WTC11 (cell line): ENCODE measurements around the gene SLC12A4. TPM values are rescaled to one million over a fixed set of nuclear protein-coding genes. Genes with fewer than 3 reads are reported as not detected.

Experiments used
- ATAC-seq: fragments of 200-7000 bp; cut with Tn5 transposase; 2 replicates; pipeline ENCODE4 v1.10.0; 2021; ENCODE audit warnings: mild to moderate bottlenecking, moderate library complexity
- CTCF ChIA-PET: fragments of 300-600 bp; sonication (Branson Sonifier 250); formaldehyde crosslinking; loops from one replicate; lab custom pipeline; 2021; ENCODE audit warnings: antibody characterized with exemption; lab: Charles Lee
- POLR2A ChIA-PET: fragments of 350-600 bp; sonication (Branson Sonifier 250); formaldehyde crosslinking; loops from one replicate; lab custom pipeline; 2021; ENCODE audit warnings: antibody characterized with exemption; lab: Charles Lee
- DNase-seq: peaks from one replicate; pipeline ENCODE4 v3.0.0; 2021; ENCODE audit warnings: low spot score
- H3K27ac Mint-ChIP-seq: 2 replicates; pipeline ENCODE4 v1.8.0; 2021; ENCODE audit warnings: mixed read lengths
- H3K27me3 Mint-ChIP-seq: 2 replicates; pipeline ENCODE4 v1.8.0; 2021; ENCODE audit warnings: low read depth, mild to moderate bottlenecking, moderate library complexity, mixed read lengths
- H3K36me3 Mint-ChIP-seq: 2 replicates; pipeline ENCODE4 v1.8.0; 2021; ENCODE audit warnings: mixed read lengths
- H3K4me1 Mint-ChIP-seq: 2 replicates; pipeline ENCODE4 v1.8.0; 2022; ENCODE audit warnings: mixed read lengths
- H3K4me3 Mint-ChIP-seq: 2 replicates; pipeline ENCODE4 v1.8.0; 2021; ENCODE audit warnings: mild to moderate bottlenecking, moderate library complexity, mixed read lengths
- H3K9me3 Mint-ChIP-seq: 2 replicates; pipeline ENCODE4 v1.8.0; 2021; ENCODE audit warnings: mixed read lengths
- ATF2 ChIP-seq: sonication (generic); formaldehyde crosslinking; IDR thresholded peaks from 2 replicates; pipeline ENCODE4 v1.8.1; 2022; ENCODE audit warnings: low read depth, missing genetic modification reagents, borderline replicate concordance
- CBFB ChIP-seq: sonication (generic); formaldehyde crosslinking; IDR thresholded peaks from 2 replicates; pipeline ENCODE4 v1.8.1; 2022; ENCODE audit warnings: mild to moderate bottlenecking, low read depth, missing genetic modification reagents
- E2F5 ChIP-seq: sonication (generic); formaldehyde crosslinking; IDR thresholded peaks from 2 replicates; pipeline ENCODE4 v1.8.1; 2022; ENCODE audit warnings: mild to moderate bottlenecking, moderate library complexity, missing genetic modification reagents
- GTF2I ChIP-seq: fragments of 250-450 bp; sonication (Bioruptor Pico); conservative IDR thresholded peaks from 2 replicates; pipeline ENCODE4 v1.4.0; 2021; ENCODE audit warnings: mild to moderate bottlenecking
- SOX15 ChIP-seq: fragments of 250-450 bp; sonication (Bioruptor Pico); IDR thresholded peaks from 2 replicates; pipeline ENCODE4 v1.9.0; 2021; ENCODE audit warnings: mild to moderate bottlenecking
- ZMAT4 ChIP-seq: fragments of 250-450 bp; sonication (Bioruptor Pico); IDR thresholded peaks from 2 replicates; pipeline ENCODE4 v1.9.0; 2021; ENCODE audit warnings: mild to moderate bottlenecking
- total RNA-seq: library from RNA; stranded (reverse); gene quantifications from 3 replicates; pipeline ENCODE4 v1.2.3, GENCODE V29; 2021
- TF ChIP-seq, protein P1 (sequence below): sonication (generic); formaldehyde crosslinking; IDR thresholded peaks from 2 replicates; pipeline ENCODE4 v1.8.0; 2023; ENCODE audit warnings: missing genetic modification reagents, mild to moderate bottlenecking, borderline replicate concordance
- TF ChIP-seq, protein P2 (sequence below): fragments of 250-450 bp; sonication (Bioruptor Pico); IDR thresholded peaks from 2 replicates; pipeline ENCODE4 v1.9.0; 2021; ENCODE audit warnings: mild to moderate bottlenecking, borderline replicate concordance
- TF ChIP-seq, protein P3 (sequence below): sonication (generic); formaldehyde crosslinking; IDR thresholded peaks from 2 replicates; pipeline ENCODE4 v1.8.1; 2023; ENCODE audit warnings: mild to moderate bottlenecking, missing genetic modification reagents, moderate library complexity

The SLC12A4 gene
- total RNA-seq, 1 experiment from 2014 or later: 94.1 TPM

DNA sequence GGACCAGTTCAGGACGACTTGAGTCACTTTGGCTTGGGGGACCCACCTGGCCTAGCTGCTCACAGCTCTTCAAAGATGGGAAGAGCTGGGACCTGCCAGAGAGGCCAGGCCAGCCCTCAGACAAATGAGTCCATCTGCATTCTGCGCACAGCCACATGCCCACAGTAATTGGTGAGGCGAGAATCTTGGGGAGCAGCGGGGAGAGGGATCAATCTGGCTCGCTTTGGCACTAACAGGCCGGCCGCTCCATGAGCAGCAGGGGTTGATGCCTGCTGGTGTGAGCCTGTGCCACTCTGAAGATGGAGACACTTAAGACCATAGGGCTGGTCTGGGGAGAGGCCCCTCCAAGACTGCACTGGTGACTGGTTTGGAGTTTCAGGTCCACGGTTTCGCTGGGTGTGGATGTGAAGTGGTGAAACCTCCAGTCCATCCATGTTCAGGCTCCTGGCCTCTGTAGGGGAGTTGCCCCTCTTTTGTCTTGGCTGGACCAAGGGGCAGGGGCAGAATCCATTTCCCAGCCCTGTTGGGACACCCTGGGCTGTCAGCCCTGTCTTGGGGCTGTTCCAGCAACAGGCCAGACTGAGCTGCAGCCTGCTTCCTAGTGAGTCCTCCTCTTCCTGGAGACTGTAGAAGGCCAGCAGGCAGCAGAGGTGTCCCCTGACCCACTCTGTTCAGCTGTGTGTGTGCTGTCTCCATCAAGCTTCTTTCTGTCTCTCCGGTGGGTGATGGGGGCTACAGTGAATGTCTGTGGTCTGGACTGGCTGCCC, 44.1 kb downstream of the SLC12A4 start (continued):
- TF ChIP-seq, protein P1, sequence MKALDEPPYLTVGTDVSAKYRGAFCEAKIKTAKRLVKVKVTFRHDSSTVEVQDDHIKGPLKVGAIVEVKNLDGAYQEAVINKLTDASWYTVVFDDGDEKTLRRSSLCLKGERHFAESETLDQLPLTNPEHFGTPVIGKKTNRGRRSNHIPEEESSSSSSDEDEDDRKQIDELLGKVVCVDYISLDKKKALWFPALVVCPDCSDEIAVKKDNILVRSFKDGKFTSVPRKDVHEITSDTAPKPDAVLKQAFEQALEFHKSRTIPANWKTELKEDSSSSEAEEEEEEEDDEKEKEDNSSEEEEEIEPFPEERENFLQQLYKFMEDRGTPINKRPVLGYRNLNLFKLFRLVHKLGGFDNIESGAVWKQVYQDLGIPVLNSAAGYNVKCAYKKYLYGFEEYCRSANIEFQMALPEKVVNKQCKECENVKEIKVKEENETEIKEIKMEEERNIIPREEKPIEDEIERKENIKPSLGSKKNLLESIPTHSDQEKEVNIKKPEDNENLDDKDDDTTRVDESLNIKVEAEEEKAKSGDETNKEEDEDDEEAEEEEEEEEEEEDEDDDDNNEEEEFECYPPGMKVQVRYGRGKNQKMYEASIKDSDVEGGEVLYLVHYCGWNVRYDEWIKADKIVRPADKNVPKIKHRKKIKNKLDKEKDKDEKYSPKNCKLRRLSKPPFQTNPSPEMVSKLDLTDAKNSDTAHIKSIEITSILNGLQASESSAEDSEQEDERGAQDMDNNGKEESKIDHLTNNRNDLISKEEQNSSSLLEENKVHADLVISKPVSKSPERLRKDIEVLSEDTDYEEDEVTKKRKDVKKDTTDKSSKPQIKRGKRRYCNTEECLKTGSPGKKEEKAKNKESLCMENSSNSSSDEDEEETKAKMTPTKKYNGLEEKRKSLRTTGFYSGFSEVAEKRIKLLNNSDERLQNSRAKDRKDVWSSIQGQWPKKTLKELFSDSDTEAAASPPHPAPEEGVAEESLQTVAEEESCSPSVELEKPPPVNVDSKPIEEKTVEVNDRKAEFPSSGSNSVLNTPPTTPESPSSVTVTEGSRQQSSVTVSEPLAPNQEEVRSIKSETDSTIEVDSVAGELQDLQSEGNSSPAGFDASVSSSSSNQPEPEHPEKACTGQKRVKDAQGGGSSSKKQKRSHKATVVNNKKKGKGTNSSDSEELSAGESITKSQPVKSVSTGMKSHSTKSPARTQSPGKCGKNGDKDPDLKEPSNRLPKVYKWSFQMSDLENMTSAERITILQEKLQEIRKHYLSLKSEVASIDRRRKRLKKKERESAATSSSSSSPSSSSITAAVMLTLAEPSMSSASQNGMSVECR (CRISPR knock-in tag): no peak
- TF ChIP-seq ZMAT4 (CRISPR knock-in tag) (no peak), ATF2 (CRISPR knock-in tag) (no peak), E2F5 (CRISPR knock-in tag) (no peak), GTF2I (CRISPR knock-in tag) (no peak), CBFB (CRISPR knock-in tag) (no peak), SOX15 (CRISPR knock-in tag) (no peak)
- TF ChIP-seq, protein P2, sequence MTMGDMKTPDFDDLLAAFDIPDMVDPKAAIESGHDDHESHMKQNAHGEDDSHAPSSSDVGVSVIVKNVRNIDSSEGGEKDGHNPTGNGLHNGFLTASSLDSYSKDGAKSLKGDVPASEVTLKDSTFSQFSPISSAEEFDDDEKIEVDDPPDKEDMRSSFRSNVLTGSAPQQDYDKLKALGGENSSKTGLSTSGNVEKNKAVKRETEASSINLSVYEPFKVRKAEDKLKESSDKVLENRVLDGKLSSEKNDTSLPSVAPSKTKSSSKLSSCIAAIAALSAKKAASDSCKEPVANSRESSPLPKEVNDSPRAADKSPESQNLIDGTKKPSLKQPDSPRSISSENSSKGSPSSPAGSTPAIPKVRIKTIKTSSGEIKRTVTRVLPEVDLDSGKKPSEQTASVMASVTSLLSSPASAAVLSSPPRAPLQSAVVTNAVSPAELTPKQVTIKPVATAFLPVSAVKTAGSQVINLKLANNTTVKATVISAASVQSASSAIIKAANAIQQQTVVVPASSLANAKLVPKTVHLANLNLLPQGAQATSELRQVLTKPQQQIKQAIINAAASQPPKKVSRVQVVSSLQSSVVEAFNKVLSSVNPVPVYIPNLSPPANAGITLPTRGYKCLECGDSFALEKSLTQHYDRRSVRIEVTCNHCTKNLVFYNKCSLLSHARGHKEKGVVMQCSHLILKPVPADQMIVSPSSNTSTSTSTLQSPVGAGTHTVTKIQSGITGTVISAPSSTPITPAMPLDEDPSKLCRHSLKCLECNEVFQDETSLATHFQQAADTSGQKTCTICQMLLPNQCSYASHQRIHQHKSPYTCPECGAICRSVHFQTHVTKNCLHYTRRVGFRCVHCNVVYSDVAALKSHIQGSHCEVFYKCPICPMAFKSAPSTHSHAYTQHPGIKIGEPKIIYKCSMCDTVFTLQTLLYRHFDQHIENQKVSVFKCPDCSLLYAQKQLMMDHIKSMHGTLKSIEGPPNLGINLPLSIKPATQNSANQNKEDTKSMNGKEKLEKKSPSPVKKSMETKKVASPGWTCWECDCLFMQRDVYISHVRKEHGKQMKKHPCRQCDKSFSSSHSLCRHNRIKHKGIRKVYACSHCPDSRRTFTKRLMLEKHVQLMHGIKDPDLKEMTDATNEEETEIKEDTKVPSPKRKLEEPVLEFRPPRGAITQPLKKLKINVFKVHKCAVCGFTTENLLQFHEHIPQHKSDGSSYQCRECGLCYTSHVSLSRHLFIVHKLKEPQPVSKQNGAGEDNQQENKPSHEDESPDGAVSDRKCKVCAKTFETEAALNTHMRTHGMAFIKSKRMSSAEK (CRISPR knock-in tag): no peak
- TF ChIP-seq, all 79 proteins: peak for 0

GRCh38 chr16:67923414-67924116, 44.9 kb downstream of the SLC12A4 start:
- no peaks in the 10 kb centered on the region for H3K36me3 Mint-ChIP-seq
- ChIA-PET CTCF (interaction anchor here (0.6 to 1.8 kb wide), 5 partner anchors 12 to 290 kb away, joined by 3 to 12 read pairs (median 4); no protein-coding TSS in a partner anchor), POLR2A (no interaction called here)
- no peak overlapping the region for H3K27ac Mint-ChIP-seq
- H3K4me1 Mint-ChIP-seq: peaks cover 21% of the 10 kb centered on the region
- DNase-seq: no peak
- H3K9me3 Mint-ChIP-seq: no peaks in the 10 kb centered on the region
- ATAC-seq: no peak
- no peaks in the 10 kb centered on the region; the same call in 1 of the 2 replicates for H3K27me3 Mint-ChIP-seq
- TF ChIP-seq GTF2I (CRISPR knock-in tag): no peak
- TF ChIP-seq, protein P3, sequence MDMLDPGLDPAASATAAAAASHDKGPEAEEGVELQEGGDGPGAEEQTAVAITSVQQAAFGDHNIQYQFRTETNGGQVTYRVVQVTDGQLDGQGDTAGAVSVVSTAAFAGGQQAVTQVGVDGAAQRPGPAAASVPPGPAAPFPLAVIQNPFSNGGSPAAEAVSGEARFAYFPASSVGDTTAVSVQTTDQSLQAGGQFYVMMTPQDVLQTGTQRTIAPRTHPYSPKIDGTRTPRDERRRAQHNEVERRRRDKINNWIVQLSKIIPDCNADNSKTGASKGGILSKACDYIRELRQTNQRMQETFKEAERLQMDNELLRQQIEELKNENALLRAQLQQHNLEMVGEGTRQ (CRISPR knock-in tag): no peak
- no peak overlapping the region for H3K4me3 Mint-ChIP-seq
